RPMI8226 (cell line): Measurements from ENCODE around the gene ANKRD13D.
A peak's percentile ranks its signal among the peaks of the same experiment; 100 is the strongest.

Source experiments
- DNase-seq: peaks from one replicate; pipeline ENCODE4 v3.0.0-alpha.2; 2015

The ANKRD13D gene

GRCh38 chr11:67275606-67276409 lies 13.3 kb upstream of the ANKRD13D start:
- no peak for DNase-seq

- peak; percentile 88 for DNase-seq
Measured at GRCh38 chr11:67276781-67277230, 12.3 kb upstream of the ANKRD13D start.

GRCh38 chr11:67277231-67277961 lies 11.7 kb upstream of the ANKRD13D start:
- peak; percentile 96 for DNase-seq

GRCh38 chr11:67278135-67278938 lies 10.8 kb upstream of the ANKRD13D start:
- no peak for DNase-seq

DNA sequence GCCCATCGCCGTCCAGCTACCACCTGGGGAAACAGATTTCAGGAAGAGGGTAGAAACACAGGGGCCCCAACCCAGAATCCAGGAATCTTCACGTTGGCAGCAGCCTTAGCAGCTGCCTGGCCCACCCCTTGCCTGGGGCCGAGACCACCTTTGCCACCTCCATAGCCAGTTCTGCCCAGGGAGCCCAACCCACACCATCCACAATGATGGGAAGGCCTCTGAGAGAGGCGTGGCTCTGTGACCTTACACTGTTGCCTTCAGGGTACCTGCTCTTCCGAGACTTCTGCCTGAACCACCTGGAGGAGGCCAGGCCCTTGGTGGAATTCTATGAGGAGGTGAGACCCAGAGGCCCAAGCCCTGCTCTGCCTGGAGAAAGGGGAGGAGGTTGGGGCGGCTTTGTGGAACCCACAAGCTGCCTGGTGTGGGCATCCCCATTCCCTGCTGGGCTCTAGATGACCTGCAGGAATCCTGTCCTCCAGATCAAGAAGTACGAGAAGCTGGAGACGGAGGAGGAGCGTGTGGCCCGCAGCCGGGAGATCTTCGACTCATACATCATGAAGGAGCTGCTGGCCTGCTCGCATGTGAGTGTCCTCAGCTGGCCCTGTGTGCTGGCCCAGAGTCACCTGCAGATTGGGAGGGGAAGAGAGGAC lies 10.0 kb upstream of the ANKRD13D start:
- DNase-seq = no peak

DNA sequence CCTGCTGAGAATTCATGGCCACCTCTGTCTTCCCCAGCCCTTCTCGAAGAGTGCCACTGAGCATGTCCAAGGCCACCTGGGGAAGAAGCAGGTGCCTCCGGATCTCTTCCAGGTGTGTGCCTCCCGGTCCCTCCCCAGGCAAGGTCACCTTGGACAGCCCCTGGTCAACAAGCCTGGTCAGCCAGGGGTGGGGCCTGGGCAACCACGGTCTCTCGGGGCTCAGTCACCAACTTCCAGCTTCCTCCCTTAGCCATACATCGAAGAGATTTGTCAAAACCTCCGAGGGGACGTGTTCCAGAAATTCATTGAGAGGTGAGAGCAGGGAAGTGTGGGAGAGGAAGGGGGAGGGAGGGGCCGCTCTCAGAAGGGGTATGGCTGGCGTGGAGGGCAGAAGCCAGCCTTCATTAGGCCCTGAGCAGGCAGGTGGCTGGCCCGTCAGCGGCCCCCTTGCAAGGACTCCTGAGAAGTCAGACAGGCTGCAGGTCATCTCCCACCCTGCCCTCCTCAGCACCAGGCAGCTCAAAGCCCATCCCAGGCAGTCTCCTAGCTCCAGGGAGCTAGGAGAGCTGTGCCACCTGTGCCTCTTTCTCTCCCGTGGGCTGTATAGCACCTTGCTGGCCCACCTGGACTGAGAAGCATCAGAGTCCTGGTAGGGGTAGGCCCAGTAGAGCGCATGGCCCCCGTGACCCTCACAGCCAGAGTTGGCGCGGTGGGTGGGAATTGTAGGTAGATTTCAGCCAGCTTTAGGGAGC lies 9.3 kb upstream of the ANKRD13D start:
- no peak for DNase-seq

DNA sequence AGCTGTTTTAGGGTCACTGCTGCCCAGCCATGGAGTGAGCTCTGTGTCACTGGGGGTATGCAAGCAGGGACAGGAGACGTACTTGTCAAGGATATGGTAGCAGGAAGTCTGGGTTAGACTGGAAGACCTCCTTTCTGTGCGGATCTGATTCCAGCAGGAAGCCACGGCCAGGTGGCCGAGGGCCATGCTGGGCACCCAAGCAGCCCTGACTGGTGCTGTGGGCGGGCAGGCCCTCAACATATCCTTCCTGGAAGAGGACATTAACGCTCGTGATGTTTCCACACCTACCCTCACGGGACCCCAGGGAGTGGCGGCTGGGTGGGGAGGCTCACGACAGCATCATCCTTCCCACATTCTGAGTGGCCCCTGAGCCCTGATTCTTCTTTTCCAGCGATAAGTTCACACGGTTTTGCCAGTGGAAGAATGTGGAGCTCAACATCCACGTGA lies 8.7 kb upstream of the ANKRD13D start:
- no peak for DNase-seq

- no peak for DNase-seq
Measured at GRCh38 chr11:67280788-67281551, 8.1 kb upstream of the ANKRD13D start.

GRCh38 chr11:67281552-67282150 lies 7.5 kb upstream of the ANKRD13D start:
- no peak for DNase-seq

DNA sequence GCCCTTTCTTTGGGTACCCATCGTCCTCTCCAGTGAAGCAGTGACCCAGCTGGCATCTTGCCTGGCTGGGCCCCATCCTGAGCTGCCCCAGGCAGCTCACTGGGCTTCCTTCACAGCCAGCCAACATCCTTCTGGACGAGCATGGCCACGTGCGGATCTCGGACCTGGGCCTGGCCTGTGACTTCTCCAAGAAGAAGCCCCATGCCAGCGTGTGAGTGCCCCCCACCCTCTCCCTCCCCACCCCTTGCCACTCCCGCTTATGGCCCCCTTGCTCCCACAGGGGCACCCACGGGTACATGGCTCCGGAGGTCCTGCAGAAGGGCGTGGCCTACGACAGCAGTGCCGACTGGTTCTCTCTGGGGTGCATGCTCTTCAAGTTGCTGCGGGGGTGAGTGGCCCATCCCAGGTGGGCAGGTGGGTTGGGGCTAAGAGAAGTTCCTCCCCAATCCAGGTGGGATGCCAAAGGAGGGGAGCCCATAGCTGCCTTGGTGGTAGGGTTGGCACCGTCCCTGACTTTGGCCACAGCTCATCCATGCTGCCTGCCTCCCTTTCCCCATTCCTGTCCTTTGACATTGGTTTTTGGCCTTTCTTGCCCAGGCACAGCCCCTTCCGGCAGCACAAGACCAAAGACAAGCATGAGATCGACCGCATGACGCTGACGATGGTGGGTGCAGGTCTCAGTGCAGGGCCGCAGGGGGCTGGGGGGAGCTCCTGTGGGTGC lies 6.8 kb upstream of the ANKRD13D start:
- DNase-seq = no peak

DNA sequence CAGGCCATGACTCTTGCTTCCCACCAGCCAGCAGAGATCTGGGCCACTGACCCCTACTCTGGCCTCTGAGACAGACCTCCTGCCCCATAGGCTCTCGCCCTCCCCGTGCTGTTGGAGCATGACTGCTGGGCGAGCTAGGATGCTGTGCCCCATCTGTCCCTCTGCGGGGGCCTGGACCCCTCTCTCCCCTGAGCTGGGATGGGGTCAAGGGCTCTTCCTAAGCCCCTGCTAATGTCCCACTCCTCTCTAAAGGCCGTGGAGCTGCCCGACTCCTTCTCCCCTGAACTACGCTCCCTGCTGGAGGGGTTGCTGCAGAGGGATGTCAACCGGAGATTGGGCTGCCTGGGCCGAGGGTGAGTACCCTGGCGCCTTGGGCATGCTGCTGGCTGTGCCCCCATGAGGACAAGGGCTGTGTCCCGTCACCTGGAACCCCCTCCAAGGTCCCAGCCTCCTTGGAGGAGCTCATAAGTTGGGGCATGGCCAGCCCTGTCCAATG lies 6.2 kb upstream of the ANKRD13D start:
- DNase-seq = no peak

DNA sequence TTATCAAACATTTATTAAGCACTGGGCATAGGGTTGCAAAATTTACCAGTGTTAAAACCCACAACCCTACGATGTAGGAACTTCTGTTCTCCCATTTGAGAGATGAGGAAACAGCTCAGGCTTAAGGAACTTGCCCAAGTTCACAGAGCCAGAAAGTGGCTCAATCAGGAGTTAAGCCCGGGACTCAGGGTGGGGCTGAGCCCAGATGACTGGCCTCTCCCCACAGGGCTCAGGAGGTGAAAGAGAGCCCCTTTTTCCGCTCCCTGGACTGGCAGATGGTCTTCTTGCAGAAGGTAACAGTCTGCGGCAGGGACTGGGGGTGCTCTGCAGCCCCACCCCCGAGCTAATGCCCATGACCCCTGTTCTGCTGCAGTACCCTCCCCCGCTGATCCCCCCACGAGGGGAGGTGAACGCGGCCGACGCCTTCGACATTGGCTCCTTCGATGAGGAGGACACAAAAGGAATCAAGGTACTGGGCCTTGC lies 5.6 kb upstream of the ANKRD13D start:
- no peak for DNase-seq

- DNase-seq = no peak
Measured at GRCh38 chr11:67284811-67285540, 4.1 kb upstream of the ANKRD13D start.

GRCh38 chr11:67285541-67286498 lies 3.3 kb upstream of the ANKRD13D start:
- DNase-seq = no peak

DNA sequence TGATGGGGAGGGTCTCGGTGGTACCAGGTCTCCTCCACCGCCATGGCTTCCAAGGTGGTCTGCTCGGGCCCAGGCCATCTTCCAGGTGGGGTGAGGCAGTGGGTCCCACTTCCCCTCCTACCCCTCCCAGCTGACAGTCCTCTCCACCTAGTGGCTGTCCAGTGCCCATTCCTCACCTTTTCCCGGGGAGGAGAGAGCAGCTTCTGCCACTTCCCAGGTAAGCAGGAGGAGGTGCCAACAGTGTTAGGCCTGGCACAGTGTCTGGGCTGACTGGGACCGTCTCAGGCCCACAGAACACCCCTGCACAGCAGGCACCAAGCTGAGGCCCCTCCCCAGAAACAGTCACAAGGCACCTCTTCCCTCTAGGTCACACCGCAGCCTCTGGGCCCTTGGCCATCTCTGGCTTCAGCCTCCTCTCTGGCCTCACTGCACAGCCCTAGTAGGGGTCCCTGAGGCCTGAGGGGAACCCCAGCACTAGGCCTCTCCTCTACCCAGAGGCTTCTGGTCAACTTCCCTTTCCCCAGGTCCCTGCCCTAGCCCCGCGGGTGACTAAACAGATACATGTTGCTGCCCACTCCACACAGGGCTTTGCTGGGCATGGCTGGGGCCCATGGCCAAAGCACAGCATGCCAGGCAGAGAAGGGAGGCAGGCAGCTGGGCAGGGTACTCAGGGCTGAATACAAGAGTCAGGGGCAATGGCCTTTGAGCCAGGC lies 2.3 kb upstream of the ANKRD13D start:
- DNase-seq = no peak

DNA sequence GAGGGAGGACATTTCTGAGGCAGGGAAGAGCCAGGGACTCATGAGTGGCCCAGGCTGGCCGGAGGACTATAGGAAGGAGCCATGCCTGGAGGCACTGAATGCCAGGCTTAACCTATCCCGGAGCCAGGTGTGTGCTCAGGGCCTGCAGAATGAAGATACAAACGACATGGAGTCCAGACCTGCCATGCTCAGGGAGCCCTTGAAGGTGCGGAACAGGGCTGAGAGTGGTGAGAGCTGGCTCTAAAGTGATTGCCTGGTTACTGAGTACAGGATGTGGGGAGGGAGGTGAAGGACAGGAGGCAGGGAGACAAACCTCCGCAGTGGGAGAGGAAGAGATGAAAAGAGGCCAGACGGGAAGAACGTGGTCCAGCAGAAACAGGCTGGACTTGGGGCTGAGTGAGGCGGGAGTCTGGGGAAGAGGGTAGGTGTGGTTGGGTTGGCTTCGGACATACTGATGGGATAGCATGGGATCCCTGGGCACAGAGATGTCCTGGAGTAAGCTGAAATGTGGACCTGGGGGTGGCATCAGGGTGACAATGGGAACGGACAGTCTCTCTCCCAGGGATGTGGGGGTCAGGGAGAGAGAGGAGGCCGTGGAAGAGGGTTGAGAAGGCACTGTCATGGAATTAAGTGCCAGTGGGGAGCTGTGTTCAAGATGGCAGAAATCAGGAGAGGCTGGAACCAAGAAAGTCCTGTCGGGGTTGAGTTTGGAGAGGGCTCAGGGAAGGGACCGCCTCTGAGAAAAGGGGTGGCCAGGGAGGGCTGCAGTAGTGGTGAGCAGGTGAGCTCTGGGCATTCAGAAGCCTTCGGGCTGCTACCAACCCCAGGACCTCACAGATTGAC lies 1.5 kb upstream of the ANKRD13D start:
- DNase-seq = no peak
